Astrocyte of the spinal cord (primary cell): Measurements from ENCODE around the gene CTSW.
A peak's percentile ranks its signal among the peaks of the same experiment; 100 is the strongest.

Experiments
- DNase-seq: peaks from one replicate; pipeline ENCODE4 v3.0.0; 2011; ENCODE audit warnings: low read depth, low spot score
- H3K4me3 ChIP-seq: 2 replicates; pipeline ENCODE4 v1.5.1; 2011; ENCODE audit warnings: low read depth, mild to moderate bottlenecking, low read length, moderate library complexity
- in situ Hi-C: cut with HindIII; loops from 2 replicates; pipeline ENCODE4 v1.10.0; 2017; ENCODE audit warnings: low sequenced_read_pairs
- TF ChIP-seq, protein P1 (sequence below): IDR thresholded peaks from 2 replicates; pipeline ENCODE4 v1.5.1; 2012; ENCODE audit warnings: low read depth, mild to moderate bottlenecking, low read length, inconsistent platforms

The CTSW gene

DNA sequence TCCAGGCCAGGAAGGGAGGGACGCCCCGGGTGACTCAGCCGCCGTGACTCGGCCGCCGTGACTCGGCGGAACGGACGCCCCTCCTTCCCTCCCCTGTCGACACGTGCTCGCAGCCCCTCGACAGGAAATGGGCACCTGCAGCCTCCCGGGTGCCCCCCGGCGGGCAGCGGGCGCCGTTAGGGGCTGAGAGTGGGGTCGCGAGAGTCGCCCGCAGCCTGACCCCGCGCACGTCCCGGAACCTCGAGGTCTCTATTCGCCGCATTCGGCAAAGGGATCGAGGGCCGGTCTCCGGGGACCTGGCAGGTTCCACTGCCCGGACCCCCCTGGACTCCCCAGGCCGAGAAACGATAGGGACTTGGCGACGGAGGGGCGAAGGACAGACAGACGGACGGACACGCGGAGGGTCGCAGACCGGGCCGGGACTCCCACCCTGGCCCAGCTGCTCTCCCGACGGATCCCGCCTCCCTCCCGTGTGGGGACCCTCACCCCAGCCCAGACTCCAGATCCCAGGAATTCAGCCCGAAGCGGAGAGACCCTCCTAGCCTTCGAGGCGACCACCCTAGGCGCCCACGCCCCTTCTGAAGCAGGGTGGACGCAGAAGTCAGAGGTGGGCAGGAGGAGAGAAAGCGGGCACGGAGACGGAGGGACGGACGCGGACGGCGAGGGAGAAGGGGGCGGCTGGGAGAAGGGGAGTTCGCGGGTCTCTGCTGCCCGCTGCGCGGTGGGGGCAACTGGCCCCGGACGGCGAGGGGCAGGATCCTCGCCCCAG lies 19.9 kb downstream of the CTSW start:
- peak overlapping the region; percentile 96 for H3K4me3 ChIP-seq
- in situ Hi-C loops = no loop called here
- peak; percentile 79 for DNase-seq
- TF ChIP-seq, protein P1, sequence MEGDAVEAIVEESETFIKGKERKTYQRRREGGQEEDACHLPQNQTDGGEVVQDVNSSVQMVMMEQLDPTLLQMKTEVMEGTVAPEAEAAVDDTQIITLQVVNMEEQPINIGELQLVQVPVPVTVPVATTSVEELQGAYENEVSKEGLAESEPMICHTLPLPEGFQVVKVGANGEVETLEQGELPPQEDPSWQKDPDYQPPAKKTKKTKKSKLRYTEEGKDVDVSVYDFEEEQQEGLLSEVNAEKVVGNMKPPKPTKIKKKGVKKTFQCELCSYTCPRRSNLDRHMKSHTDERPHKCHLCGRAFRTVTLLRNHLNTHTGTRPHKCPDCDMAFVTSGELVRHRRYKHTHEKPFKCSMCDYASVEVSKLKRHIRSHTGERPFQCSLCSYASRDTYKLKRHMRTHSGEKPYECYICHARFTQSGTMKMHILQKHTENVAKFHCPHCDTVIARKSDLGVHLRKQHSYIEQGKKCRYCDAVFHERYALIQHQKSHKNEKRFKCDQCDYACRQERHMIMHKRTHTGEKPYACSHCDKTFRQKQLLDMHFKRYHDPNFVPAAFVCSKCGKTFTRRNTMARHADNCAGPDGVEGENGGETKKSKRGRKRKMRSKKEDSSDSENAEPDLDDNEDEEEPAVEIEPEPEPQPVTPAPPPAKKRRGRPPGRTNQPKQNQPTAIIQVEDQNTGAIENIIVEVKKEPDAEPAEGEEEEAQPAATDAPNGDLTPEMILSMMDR = no peak

DNA sequence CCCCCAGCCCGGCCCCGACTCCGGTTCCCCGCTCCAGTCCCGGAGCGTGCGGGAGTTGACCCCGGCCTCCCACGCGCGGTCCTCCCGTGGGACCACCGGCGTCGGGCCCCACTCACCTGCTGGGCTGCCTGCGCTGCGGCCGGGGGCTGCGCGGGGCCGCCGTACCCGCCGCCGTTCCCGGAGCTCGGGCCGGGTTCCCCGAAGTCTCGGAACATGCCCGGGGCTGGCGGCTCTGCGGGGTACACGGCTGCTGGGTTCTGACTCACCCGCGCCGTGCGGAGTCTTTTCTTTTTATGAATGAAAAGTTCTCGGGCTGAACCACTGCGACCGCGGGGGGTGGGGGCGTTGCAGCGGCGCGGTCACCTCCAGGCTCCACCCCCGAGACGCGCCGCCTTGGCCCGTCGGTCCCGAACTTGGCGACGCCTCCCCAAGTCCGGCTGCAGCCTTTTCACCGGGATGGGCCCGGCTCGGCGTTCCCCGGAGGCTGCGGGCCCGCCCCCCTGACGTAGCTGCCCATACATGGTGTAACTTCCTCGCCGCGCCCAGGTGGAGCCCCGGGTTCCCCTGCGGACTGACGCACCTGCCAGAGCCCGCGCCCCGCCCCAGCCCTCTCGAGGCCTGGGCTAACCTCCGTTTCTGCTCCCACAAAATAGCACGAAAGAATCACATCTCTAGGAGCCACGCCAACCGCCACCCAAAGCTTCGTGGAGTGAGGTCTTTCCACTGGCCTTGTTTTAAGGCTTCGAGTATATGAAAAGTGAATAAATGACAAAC lies 20.7 kb downstream of the CTSW start, which contains the start of gene FOSL1:
TSS of gene FOSL1 (minus strand) at position 264 of the 774 bp plus-strand sequence. CDS start at position 215, 49 bp downstream.
- peak; percentile 98 for DNase-seq
- in situ Hi-C loops = no loop called here
- H3K4me3 ChIP-seq = peak within 1 kb of the TSS; percentile 96
- TF ChIP-seq, protein P1 = no peak

DNA sequence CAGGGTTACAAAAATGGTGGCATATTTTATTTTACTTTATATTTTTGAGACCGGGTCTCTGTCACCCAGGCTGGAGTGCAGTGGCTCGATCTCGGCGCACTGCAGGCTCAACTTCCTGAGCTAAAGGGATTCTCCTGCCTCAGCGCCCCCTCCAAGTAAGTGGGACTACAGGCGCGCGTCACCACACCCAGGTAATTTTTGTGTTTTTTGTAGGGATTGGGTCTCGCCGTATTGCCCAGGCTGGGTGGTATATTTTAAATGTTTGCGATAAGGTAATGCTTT lies 21.2 kb downstream of the CTSW start:
- TF ChIP-seq, protein P1 = no peak
- in situ Hi-C loops = no loop called here
- DNase-seq = no peak
- H3K4me3 ChIP-seq = no peak overlapping the region

DNA sequence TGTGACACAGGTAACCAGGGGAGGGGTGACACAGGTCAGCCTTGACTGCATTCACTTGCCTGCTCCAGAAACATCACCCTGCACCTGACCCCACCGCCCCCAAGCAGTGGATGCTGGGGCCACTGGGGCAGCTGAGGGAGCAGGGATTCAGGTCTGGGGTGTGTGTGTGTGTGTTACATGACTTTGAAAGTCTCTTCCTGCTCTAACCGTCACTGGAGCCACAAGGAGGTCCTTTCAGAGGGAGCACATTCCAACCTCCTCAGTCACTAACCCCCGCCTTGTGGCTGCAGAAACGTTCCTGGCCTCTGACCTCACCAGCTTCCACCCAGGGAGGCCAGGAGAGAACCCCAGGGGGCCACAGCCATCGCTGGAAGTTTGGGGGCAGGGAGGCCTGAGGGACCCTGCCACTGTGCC lies 23.4 kb downstream of the CTSW start:
- TF ChIP-seq, protein P1 = no peak
- peak; percentile 82 for DNase-seq
- in situ Hi-C loops = no loop called here
- no peak overlapping the region for H3K4me3 ChIP-seq

DNA sequence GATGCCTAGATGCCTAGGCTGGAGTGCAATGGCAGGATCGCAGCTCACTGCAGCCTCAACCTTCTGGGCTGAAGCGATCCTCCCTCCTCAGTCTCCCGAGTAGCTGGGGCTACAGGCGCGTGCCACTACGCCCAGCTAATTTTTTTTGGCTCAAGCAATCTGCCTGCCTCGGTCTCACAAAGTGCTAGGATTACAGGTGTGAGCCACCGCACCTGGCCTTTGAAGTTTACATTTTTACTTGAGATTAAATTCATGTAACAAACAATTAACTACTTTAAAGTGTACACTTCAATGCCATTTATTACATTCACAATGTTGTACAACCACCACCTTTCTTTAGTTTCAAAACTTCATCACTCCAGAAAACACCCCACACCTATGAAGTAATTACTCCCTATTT lies 24.1 kb downstream of the CTSW start:
- in situ Hi-C loops = no loop called here
- no peak overlapping the region for H3K4me3 ChIP-seq
- DNase-seq = no peak
- TF ChIP-seq, protein P1 = no peak

DNA sequence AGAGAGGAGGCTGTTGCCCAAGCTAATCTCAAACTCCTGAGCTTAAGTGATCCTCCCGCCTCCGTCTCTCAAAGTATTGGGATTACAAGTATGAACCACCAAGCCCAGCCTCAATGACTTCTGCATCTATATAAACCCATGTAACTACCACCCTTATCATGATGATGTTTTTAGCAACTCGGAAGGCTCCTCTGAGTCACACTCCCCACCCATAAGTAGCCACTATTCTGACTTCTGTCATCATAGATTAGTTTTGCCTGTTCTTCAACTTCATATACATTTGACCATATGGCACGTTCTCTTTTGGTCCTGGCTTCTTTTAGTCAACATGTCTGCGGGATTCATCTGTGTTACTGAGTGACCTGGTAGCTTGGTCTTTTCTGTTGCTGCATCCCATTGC lies 27.0 kb downstream of the CTSW start:
- no peak for DNase-seq
- TF ChIP-seq, protein P1 = no peak
- in situ Hi-C loops = no loop called here
- H3K4me3 ChIP-seq = no peak overlapping the region
